Muscle of arm (tissue), 12 donors: ENCODE results near the gene PKP3. TPM values are rescaled to one million over a fixed set of nuclear protein-coding genes. Genes with fewer than 3 reads are reported as not detected.
"Not testable (repeated sequence)": the region's sequence is repeated elsewhere in the genome, so short reads cannot be mapped to it uniquely, and the experiment has no call there.

Experiments
- DNase-seq: peaks from one replicate; pipeline ENCODE4 v3.0.0-alpha.2; 2013
- polyA plus RNA-seq, 12 donors: library from polyadenylated mRNA; unstranded; fragments of 120-200 nt; gene quantifications; one replicate each; pipeline ENCODE4 v1.2.1, GENCODE V29; 2013; ENCODE audit not compliant: insufficient read length in 12 of 12

The PKP3 gene
- polyA plus RNA-seq, 12 donors: 0.24 to 30.6 (median 2.7) TPM; not detected in 4

DNA sequence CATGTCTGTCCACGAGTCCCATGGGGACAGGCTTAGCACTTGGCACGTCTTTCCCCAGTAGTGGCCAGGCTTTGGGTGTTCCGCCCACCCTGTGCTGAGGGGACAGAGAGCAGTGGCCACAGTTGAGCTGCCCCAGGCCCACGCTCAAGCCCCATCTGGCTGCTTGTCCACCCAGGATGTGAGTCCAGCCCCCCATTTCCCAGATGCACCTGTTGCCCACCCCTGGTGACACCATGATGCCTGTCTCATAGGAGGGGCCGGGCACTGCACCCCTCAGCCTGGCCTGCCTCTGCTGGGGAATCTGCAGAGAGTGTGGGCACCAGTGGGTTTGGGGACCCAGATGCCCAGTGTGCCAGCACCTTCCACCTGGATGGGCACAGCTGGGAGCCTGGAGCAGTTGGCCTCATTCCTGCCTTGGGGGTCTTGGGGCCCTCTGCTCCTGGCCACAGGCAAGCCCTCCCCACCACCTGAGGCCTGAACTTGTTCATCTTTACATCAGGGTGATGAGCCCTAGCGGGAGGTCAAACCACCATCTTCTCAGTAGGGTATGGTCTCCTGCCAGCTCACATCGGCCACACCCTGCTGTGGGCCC, 15.1 kb downstream of the PKP3 start:
- no peak for DNase-seq

DNA sequence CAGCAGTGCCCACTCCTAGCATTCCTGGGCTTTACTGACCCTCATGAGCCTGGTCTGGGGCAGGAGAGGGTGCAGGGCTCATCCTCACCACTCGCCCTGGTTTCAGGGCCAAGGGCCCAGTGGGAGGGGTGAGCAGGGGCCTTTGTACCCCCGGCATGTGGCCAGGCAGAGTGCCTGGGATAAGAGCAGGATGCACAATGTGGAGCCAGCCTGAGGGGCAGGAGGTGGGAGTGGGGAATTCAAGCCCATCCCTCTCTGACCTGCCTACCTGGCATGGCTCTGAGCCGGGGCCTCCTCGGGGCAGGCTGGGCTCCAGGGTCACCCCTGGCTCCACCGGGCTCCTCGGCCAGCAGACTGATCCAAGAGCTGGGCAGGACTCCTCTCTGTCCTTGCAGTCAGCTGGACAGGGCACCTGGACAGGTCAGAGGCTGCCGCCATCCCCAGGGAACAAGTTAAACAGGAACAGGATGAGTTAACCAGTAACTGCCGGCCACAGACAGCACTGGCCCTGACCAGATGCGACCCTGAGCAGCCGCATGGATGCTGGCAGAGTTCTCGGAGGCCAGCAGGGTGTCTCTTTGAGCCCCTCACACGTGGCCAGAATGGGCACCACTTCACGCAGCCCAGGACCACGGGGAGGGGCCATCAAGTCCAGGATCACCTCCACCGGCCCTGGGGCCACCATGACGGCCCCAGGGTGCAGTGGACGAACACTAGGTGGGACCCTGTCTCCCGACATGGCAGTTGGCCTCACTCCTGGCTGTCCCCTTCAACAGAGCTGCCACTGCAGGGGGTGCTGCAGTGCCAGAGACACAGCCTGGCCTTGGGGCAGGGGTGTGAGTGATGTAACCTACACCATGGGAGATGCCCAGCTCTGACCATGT, 15.8 kb downstream of the PKP3 start:
- DNase-seq: no peak

DNA sequence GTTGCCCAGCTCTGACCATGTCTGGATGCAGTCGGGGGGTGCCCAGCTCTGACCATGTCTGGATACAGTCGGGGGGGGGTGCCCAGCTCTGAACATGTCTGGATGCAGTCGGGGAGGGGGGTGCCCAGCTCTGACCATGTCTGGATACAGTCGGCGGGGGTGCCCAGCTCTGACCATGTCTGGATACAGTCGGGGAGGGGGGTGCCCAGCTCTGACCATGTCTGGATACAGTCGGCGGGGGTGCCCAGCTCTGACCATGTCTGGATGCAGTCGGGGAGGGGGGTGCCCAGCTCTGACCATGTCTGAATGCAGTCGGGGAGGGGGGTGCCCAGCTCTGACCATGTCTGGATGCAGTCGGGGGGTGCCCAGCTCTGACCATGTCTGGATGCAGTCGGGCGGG, 16.7 kb downstream of the PKP3 start:
- DNase-seq: not testable (repeated sequence)

DNA sequence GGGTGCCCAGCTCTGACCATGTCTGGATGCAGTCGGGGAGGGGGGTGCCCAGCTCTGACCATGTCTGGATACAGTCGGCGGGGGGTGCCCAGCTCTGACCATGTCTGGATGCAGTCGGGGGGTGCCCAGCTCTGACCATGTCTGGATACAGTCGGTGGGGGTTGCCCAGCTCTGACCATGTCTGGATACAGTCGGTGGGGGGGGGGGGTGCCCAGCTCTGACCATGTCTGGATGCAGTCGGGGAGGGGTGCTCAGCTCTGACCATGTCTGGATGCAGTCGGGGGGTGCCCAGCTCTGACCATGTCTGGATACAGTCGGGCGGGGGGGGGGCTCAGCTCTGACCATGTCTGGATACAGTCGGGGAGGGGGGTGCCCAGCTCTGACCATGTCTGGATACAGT, 17.5 kb downstream of the PKP3 start:
- DNase-seq: not testable (repeated sequence)

DNA sequence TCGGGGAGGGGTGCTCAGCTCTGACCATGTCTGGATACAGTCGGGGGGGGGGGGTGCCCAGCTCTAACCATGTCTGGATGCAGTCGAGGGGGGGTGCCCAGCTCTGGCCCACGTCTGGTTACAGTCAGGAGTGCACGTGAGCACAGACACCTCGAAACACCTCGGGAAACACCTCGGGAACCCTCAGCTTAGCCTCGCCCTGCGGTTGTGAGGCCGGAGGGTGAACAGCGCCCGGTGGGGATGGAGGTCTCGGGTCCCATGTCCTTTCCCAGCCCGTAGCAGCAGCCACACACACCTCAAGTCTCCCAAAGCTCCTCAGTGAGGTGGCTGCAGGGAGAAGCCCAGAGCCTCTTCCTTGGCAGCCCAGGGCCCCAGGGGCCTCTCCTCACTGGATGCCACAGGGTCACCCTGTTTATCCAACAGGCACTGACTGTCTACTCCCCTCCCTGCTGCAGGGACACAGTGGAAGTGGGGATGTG, 18.7 kb downstream of the PKP3 start:
- DNase-seq: no peak

DNA sequence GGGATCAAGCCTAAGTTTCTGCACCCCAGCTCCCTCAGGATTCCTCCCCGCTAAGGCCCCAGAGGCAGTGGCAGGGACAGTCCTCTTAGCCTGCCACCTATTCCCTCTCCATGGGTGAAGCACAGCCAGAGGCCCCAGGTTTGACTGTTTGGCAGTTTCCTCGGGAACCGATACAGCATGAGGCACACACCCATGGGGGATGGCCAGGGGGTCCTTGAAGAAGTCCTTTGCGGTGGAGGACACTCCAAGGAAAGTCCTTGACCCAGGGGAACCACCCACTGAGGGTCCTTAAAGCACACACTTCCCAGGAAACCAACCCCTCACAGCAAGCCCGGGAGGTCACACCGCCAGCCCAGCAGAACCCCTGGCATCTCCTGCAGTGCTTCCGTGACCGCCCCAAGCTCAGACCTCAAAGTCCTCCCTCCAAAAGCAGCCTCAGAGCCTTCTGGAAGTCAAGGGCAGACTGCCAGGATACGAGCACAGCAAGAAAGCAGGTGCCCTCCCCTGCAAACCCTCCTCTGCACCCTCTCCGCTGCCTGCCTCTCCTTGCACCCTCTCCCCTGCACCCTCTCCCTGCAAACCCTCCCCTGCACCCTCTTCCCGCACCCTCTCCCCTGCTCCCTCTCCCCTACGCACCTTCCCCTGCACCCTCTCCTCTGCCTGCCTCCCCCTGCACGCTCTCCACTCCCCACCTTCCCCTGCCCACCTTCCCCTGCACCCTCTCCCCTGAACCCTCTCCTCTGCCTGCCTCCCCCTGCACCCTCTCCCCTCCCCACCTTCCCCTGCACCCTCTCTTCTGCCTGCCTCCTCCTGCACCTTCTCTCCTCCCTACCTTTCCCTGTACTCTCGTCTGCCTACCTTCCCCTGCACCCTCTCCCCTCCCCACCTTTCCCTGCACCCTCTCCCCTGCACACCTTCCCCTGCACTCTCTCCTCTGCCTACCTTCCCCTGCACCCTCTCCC, 19.4 kb downstream of the PKP3 start:
- DNase-seq: no peak

DNA sequence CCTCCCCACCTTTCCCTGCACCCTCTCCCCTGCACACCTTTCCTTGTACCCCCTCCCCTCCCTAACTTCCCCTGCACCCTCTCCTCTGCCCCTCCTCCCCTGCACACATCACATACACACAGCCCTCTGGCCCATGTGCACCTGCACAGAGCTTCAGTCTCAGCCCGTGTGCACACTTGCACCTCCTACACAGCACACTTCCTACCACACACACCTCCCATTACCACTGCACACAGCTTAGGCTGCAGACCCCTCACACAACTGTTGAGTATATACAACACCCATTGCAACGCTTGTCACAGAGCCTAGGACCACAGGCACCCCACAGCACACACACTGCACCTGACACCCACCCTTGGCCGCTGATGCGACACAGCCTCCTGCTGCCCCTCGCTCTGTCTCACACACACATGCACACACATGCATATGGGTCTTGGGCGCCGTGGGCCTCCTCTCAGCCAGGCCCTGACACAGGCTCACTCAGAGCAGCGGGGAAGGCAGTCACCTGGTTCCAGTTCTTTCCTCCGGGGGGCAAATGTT, 20.4 kb downstream of the PKP3 start:
- no peak for DNase-seq

DNA sequence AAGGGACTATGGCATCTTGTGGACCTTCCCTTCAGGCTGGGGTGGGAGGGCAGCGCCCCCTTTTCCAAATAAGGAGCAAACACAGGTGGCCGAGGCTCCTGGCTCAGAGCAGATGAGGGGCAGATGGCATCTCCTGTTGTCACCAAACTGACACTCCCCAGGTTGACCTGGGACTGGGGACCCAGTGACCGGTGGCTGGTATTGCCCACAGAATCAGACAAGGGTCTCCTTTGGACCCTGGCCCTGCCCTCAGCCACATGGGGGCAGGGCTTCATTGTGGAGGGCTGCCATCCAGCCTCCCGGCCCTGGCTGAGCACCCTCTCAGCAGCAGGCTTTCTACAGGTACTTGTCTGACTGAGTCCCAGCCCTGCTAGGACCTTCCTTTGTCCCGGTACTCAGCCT, 21.6 kb downstream of the PKP3 start:
- no peak for DNase-seq

DNA sequence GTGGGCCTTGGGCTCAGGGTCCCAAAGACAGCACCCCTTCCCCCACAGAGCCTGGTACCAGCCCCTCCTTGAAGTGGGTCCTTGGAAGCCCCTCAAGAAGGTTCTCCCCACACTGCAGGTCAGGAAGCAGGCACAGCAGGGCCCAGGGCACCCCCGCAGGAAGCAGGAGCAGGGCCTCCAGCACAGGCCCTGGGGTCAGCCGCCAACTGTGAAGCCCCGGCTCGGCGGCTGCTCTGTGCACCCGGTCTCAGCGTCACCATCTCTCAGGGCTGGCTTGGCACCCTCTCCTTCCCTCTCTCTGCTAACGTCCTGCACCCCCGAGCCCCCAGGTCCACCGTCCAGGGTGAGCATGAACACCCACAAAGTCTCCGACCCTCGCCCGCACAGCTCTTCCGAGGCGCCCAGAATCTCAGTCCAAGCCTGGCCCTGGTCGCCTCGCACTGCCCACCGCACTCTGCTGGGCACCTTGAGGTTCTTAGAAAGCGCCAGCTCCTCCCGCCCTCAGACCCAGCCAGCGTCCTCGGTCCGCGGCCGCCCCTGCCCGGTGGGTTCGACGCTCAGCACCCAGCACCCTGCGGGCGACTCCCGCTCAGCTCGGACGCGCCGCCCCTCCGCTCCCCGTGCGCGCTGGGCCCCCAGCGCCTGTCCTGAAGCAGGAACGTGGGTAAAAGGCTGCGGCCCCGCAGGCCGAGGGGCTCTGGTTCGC, 22.2 kb downstream of the PKP3 start:
- DNase-seq: no peak

DNA sequence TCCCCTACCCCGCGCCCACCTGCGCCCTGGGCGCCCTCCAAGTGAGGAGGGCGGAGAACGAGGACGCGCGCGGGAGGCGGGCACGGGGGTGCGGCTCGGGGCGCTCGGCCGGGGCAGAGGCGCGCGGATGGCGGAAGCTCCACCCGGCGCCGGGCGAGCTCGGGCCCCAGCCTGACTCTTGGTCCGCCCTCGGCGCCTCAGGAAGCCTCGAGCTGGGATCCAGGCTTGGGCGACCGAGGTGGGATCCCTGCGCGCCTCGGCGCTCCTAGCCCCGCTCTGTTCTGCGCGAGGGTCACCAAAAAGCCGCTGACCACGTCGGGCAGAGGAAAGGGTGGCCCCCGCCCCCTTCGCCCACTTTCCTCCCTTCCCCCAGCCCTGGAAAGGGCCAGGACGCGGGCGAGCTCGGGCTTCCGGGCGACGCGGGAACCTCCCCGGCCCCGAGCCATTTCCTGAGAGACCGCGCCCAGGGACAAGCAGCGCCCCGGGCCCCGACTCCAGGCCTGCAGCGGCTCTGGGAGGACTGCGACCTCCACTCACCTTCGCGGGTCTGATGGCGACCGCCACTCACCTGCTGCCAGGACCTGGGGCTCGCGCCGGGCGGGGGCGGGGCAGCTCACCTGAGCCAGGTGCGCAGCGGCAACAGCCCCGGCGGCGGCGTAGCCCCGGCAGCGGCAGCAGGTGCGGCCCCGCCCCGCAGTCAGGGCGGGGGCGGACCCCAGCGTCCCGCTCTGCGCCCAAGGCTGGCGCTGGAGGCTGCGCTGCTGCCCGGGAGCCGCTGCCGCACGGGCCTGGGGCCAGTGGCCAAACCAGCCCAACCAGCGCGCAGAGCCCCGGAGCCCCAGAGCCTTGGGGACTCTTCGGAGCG, 23.0 kb downstream of the PKP3 start:
- no peak for DNase-seq

DNA sequence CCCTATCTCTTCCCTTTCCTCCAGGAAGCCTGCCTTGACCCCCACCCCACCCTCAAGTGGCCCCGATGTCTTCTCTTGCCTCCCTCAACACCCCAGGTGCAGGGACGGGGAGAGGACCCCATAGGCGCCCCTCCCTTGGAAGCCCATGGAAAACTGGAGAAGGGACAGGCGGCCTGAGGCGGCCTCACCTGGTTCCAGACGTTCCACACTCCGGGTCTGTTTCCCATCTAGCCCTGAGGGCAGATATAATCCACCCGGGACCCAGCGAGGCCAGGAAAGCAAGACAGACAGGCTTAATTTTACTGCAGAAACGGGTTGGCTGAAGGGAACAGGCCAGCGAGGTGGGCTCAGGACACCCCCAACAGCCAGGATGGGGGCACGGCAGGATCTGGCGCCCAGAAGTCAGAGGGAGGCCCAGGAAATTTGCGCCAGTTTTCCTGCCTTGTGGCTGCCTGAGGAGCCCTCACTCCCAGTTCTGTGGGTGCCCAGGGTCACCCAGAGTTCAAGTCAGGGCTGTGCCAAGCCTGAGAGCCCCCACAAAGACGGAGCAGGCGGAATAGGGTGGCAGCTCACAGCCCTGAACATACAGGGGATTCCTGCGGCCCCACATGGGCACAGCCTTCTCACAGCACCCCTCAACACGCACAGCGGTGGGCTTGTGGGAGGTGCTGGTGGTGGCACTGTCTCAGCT, 23.8 kb downstream of the PKP3 start:
- no peak for DNase-seq

DNA sequence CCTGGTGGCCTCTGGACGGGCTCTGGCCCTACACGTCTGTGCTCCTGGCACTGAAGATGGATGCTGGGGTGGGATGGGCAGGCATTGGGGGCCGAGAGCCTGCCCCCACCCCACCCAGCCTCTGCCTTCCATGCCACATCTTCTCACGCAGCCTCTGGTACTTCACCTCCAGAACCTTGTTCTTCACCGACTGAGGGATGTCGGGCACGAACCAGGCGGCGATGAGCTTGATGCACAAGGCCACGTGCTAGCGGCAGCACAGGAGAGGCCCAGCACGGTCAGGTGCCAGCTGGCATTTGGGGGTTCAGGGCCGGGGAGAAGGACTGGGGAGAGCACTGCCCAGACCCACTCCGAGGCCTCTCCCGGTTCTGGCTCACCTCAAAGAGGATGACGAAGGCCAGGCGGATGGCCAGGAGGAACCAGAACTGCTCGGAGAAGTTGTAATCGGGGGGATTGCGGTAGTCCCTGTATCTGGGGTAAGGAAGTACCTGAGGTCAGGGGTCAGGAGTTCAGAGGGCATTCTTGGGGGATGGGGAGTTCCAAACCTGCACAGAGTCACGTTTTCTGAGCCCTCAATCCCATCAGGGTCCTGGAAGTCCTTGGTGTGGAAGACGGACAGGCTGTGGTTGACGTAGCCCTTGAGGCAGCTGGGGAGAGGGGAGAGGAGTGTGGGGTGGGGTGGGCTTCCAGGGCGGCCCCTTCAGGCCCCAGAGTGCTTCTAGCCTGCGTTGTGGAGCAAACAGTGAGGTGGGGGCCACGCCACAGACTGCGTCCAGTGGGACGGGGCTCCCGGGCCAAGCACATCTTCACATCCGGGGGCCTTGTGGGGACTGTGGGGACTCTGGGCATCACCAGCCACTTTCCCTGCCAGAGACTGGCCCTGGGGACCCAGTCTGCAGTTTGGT, 24.6 kb downstream of the PKP3 start:
- DNase-seq: no peak

DNA sequence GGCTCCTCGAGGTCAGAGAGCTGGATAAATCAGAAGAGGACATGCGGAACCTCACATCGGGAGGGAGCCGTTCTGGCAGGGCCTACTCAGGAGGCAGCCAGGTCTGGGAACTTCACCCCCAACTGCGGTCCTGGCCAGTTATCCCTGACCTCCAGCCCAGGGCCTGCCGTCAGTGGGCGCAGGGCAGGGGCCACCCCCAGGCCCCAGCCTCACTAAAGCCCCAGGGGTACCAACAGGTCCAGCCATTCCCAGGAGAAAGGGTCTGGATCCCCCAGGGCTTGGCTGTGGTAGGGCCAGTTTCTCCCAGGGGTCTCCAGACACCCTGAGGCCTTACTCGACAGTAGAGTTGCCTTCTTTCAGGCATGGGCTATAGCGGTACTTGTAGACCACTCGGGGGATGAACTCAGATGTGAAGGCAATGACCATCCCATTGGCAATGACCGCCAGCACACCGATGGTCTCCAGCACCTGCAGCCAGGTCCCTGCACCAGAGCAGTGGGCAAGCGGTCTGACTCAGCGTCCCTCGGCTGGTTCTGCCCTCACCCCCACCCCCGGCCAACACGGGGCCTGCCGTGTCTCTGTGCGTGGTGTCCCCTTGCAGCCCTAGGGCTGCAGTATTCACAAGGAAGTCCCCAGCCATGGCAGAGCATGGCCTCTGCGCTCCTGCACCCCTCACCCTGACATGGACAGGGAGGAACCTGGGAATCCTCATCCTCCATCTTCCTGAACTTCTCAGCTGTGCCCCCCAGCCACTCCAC, 25.4 kb downstream of the PKP3 start:
- DNase-seq: no peak

DNA sequence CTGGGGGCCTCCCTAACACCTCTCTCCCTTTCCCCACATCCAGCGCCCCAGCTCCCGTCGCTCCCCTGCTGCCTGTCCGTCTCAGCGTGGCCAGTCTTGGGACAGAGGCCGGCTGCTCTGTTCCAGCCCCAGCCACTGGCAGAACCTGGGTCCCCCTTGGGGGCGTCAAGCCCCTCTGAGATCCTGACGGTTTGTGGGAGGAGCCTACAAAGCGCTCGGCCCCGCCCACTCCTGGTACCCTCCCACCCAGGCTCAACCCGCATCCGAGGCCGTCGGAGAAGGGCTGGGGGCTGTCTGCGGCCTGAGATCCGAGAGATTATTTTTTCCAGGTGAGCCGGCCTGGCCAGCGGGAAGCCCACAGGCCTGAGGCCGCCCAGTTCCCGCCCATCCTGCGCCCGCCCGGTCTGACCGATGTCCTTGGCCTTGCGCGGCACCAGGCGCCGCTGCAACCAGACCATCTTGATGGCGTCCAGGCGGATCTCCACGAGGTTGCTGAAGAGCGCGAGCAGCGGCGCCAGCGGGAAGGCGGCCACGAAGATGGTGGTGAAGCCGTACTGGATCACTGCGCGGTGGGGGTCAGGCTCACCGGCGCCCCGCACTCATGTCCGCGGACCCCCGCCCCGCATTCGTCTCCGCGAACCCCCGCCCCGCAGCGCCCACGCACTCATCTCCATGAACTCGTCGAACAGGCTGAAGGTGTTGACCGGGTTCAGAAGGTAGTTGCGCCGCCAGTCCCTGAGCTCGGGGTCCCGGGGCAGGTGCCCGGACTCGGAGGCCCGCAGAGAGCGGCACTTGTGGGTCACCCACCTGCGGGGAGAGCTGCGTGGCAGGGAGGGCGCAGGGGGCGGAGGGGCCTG, 26.3 kb downstream of the PKP3 start:
- no peak for DNase-seq

DNA sequence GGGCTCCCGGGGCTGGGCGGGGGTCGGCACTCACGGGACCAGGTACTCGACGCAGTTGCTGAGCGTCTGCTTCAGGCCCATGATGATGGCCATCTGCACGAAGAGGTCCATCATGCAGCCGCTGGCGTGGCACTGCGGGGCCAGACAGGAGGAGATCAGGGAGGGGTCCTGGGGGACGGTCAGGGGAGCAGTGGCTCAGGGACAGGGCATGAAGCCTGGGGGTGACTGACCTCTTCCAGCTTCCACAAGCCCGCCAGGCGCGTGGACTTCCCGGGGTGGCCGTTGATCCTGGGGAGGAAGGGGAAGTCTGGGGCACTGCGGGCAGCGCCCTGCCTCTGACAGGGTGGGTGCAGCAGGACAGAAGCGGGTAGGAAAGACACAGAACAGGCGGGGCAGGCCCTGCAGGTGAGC, 26.9 kb downstream of the PKP3 start:
- no peak for DNase-seq

DNA sequence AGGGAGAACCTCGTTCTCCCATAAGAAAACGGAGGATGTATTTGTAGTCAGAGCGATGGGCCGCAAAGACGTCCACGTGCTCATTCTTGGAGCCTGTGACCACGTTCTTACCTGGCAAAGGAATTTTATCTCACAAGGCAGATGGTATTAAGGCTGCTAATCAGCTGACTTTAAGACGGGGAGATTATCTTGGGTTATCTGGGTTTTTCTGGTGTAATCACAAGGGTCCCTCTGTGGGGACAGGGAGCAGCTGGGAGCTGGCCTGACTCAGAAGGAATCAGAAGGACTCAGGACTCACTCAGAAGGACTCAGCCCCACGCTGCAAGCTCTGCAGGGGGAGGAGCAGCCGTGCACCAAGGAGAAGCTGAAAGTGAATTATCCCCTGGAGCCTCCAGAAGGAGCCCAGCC, 28.2 kb downstream of the PKP3 start:
- DNase-seq: no peak

DNA sequence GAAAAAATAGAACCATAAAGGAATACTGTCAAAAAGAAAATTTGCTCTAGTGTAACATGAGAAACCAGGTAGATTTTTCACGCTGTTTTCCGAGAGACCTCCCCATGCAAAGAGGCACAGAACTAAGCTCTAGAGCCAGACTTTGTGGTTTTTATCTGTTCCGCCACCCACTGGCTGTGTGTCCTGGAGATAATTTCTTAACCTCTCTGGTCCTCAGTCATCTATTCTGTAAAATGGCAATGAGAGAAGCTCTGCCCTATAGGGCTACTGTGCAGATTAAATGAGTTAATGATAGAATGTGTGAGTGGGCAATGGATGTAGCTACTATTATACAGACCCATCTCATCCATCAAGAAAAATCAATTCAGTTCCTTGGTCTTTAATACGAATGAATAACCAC, 30.2 kb downstream of the PKP3 start:
- DNase-seq: no peak
